ENCODE data around the gene CAP1. TPM values are rescaled to one million over a fixed set of nuclear protein-coding genes. Genes with fewer than 3 reads are reported as not detected.
"Not testable (repeated sequence)": the region's sequence is repeated elsewhere in the genome, so short reads cannot be mapped to it uniquely, and the experiment has no call there.

Gene CAP1
- total RNA-seq, 1 experiment from 2014 or later: 243 TPM

- TF ChIP-seq CTCF (conservative IDR thresholded peaks at IDR 0.05; ENCODE audit: low read depth, low read length) (no peak), EZH2phosphoT487 (IDR thresholded peaks at IDR 0.05; ENCODE audit: borderline replicate concordance, low read length) (no peak), EZH2 (IDR thresholded peaks at IDR 0.05; ENCODE audit: low read length, unreplicated experiment) (no peak)
- Histone ChIP-seq H3K4me1 (ENCODE audit: insufficient read depth, low read length) (no peaks in the 10 kb centered on the region), H3K27me3 (ENCODE audit: low read length) (no peaks in the 10 kb centered on the region), H3K9me3 (ENCODE audit: low read length) (no peaks in the 10 kb centered on the region), H2AFZ (ENCODE audit: low read length) (no peak overlapping the region), H3K4me2 (ENCODE audit: low read length) (no peak overlapping the region), H3K4me3 (ENCODE audit: low read length) (no peak overlapping the region), H3K9ac (ENCODE audit: low read length) (no peak overlapping the region), H3F3A (ENCODE audit: low read length, unreplicated experiment) (no peaks in the 10 kb centered on the region), H3K27ac (ENCODE audit: low read length) (no peak overlapping the region), H3K9me2 (replicated peaks; ENCODE audit: low read length) (no peaks in the 10 kb centered on the region), H3K79me2 (ENCODE audit: low read length) (no peaks in the 10 kb centered on the region), H4K20me1 (ENCODE audit: low read length) (no peaks in the 10 kb centered on the region), H3K36me3 (ENCODE audit: low read depth, low read length) (no peaks in the 10 kb centered on the region)
- ATAC-seq: no peak
- ChIA-PET CTCF (no interaction called here), POLR2A (ENCODE audit: unreplicated experiment) (no interaction called here)
- BruUV-seq (replicated peaks): no TSS peak
- DNase-seq: no peak
- intact Hi-C loops (cut with micrococcal nuclease): no loop called here
Measured at GRCh38 chr1:40001456-40001855, 39.1 kb upstream of the CAP1 start.

- Histone ChIP-seq H3K4me3 (ENCODE audit: low read length) (no peak overlapping the region), H3K27me3 (ENCODE audit: low read length) (no peaks in the 10 kb centered on the region), H4K20me1 (ENCODE audit: low read length) (no peaks in the 10 kb centered on the region), H3K9ac (ENCODE audit: low read length) (no peak overlapping the region), H3K9me2 (replicated peaks; ENCODE audit: low read length) (no peaks in the 10 kb centered on the region), H3K36me3 (ENCODE audit: low read depth, low read length) (no peaks in the 10 kb centered on the region), H3K4me1 (ENCODE audit: insufficient read depth, low read length) (no peaks in the 10 kb centered on the region), H3K9me3 (ENCODE audit: low read length) (no peaks in the 10 kb centered on the region), H2AFZ (ENCODE audit: low read length) (no peak overlapping the region), H3K27ac (ENCODE audit: low read length) (no peak overlapping the region), H3F3A (ENCODE audit: low read length, unreplicated experiment) (no peaks in the 10 kb centered on the region), H3K79me2 (ENCODE audit: low read length) (no peaks in the 10 kb centered on the region), H3K4me2 (ENCODE audit: low read length) (no peak overlapping the region)
- TF ChIP-seq EZH2 (IDR thresholded peaks at IDR 0.05; ENCODE audit: low read length, unreplicated experiment) (no peak), EZH2phosphoT487 (IDR thresholded peaks at IDR 0.05; ENCODE audit: borderline replicate concordance, low read length) (no peak), CTCF (conservative IDR thresholded peaks at IDR 0.05; ENCODE audit: low read depth, low read length) (no peak)
- BruUV-seq (replicated peaks): no TSS peak
- CTCF ChIA-PET: no interaction called here
- no peak for ATAC-seq
- no peak for DNase-seq
- intact Hi-C loops (cut with micrococcal nuclease): no loop called here
- POLR2A ChIA-PET (ENCODE audit: unreplicated experiment): no interaction called here
Measured at GRCh38 chr1:40003156-40004093, 37.1 kb upstream of the CAP1 start.

- CTCF ChIA-PET: no interaction called here
- Histone ChIP-seq H3F3A (ENCODE audit: low read length, unreplicated experiment) (no peaks in the 10 kb centered on the region), H3K4me1 (ENCODE audit: insufficient read depth, low read length) (no peaks in the 10 kb centered on the region), H3K9me3 (ENCODE audit: low read length) (no peaks in the 10 kb centered on the region), H4K20me1 (ENCODE audit: low read length) (no peaks in the 10 kb centered on the region), H3K9ac (ENCODE audit: low read length) (no peak overlapping the region), H3K27ac (ENCODE audit: low read length) (no peak overlapping the region), H3K36me3 (ENCODE audit: low read depth, low read length) (no peaks in the 10 kb centered on the region), H3K27me3 (ENCODE audit: low read length) (no peaks in the 10 kb centered on the region), H3K9me2 (replicated peaks; ENCODE audit: low read length) (no peaks in the 10 kb centered on the region), H2AFZ (ENCODE audit: low read length) (no peak overlapping the region), H3K4me3 (ENCODE audit: low read length) (no peak overlapping the region), H3K79me2 (ENCODE audit: low read length) (no peaks in the 10 kb centered on the region), H3K4me2 (ENCODE audit: low read length) (no peak overlapping the region)
- no peak for TF ChIP-seq EZH2phosphoT487 (IDR thresholded peaks at IDR 0.05; ENCODE audit: borderline replicate concordance, low read length)
- no peak for TF ChIP-seq EZH2 (IDR thresholded peaks at IDR 0.05; ENCODE audit: low read length, unreplicated experiment)
- no peak for TF ChIP-seq CTCF (conservative IDR thresholded peaks at IDR 0.05; ENCODE audit: low read depth, low read length)
- intact Hi-C loops (cut with micrococcal nuclease): no loop called here
- ATAC-seq: no peak
- no peak for DNase-seq
- BruUV-seq (replicated peaks): no TSS peak
- POLR2A ChIA-PET (ENCODE audit: unreplicated experiment): no interaction called here
Measured at GRCh38 chr1:40004857-40005256, 35.7 kb upstream of the CAP1 start.

GRCh38 chr1:40007481-40008034, 33.0 kb upstream of the CAP1 start:
- ATAC-seq: not testable (repeated sequence)

More at GRCh38 chr1:40007481-40008034, 33.0 kb upstream of the CAP1 start:
- H3F3A ChIP-seq (ENCODE audit: low read length, unreplicated experiment); POLR2A ChIA-PET (ENCODE audit: unreplicated experiment); H4K20me1 ChIP-seq (ENCODE audit: low read length); H3K9ac ChIP-seq (ENCODE audit: low read length); H3K4me2 ChIP-seq (ENCODE audit: low read length); H3K27me3 ChIP-seq (ENCODE audit: low read length); H2AFZ ChIP-seq (ENCODE audit: low read length); H3K27ac ChIP-seq (ENCODE audit: low read length); H3K9me3 ChIP-seq (ENCODE audit: low read length); BruUV-seq (replicated peaks); H3K4me3 ChIP-seq (ENCODE audit: low read length); H3K36me3 ChIP-seq (ENCODE audit: low read depth, low read length); intact Hi-C loops (cut with micrococcal nuclease); H3K4me1 ChIP-seq (ENCODE audit: insufficient read depth, low read length); H3K79me2 ChIP-seq (ENCODE audit: low read length); CTCF ChIA-PET; DNase-seq; H3K9me2 ChIP-seq (replicated peaks; ENCODE audit: low read length): not testable (repeated sequence)

Data from PC-3 (cell line).